HepG2 (cell line): ENCODE data around the gene PAPSS1. TPM values are rescaled to one million over a fixed set of nuclear protein-coding genes. Genes with fewer than 3 reads are reported as not detected.

Experiments used
- ATAC-seq: fragments of 200-7000 bp; cut with Tn5 transposase; 3 replicates; pipeline ENCODE4 v1.9.1; 2020; ENCODE audit warnings: mild to moderate bottlenecking, moderate library complexity
- BruUV-seq: library from RNA; stranded (reverse); fragments of 400-500 nt; replicated peaks from 2 replicates; lab custom pipeline; 2021; lab: Mats Ljungman, UMichigan
- CTCF ChIA-PET: fragments of 300-600 bp; formaldehyde crosslinking; extraction: SDS; loops from one replicate; lab custom pipeline; 2021; ENCODE audit warnings: low total read pairs, inconsistent platforms, low intra/inter-chr PET ratio; lab: Yijun Ruan, JAX
- POLR2A ChIA-PET: fragments of 350-600 bp; sonication (Branson Sonifier 250); formaldehyde crosslinking; loops from one replicate; lab custom pipeline; 2020; ENCODE audit warnings: antibody characterized with exemption, inconsistent platforms; lab: Yijun Ruan, JAX
- DNase-seq: peaks from one replicate; pipeline ENCODE4 v3.0.0-alpha.2; 2015; ENCODE audit warnings: low spot score
- FAIRE-seq: peaks from 3 replicates; lab custom pipeline; 2011; peaks lifted over from hg19 to GRCh38; lab: Jason Lieb, UNC
- H2AFZ ChIP-seq: one replicate; pipeline ENCODE4 v1.6.1; 2011; ENCODE audit warnings: low read length, inconsistent platforms
- H3K27ac ChIP-seq: fragments of 300-600 bp; 3 replicates; pipeline ENCODE4 v1.8.0; 2011; ENCODE audit warnings: mixed run types, mild to moderate bottlenecking, mixed read lengths, low read length, inconsistent platforms; ENCODE audit not compliant: insufficient read depth; ENCODE audit errors: extremely low read length
- H3K27me3 ChIP-seq, 2 experiments: fragments of 200-600 bp in 1 of 2; 2 replicates in 1 of 2; 3 replicates in 1 of 2; pipeline versions ENCODE4 v1.6.0 to v1.8.0; 2011; ENCODE audit warnings: low read length in 2 of 2, mild to moderate bottlenecking in 2 of 2, moderate library complexity in 2 of 2, inconsistent platforms in 1 of 2; ENCODE audit not compliant: insufficient read depth in 2 of 2, control insufficient read depth in 1 of 2
- H3K36me3 ChIP-seq, 2 experiments: fragments of 200-600 bp in 1 of 2; replicated peaks in 1 of 2; 2 replicates in 1 of 2; 3 replicates in 1 of 2; pipeline versions ENCODE4 v1.5.1 to v1.8.0; 2011; ENCODE audit warnings: low read length in 2 of 2, inconsistent platforms in 1 of 2; ENCODE audit not compliant: insufficient read depth in 2 of 2, control insufficient read depth in 1 of 2
- H3K4me1 ChIP-seq: 2 replicates; pipeline ENCODE4 v1.5.1; 2012; ENCODE audit warnings: low read length, inconsistent platforms; ENCODE audit not compliant: insufficient read depth
- H3K4me2 ChIP-seq: 2 replicates; pipeline ENCODE4 v1.6.0; 2011; ENCODE audit warnings: low read depth, low read length, inconsistent platforms
- H3K4me3 ChIP-seq, 3 experiments: fragments of 200-600 bp in 1 of 3; sonication (generic), shearing (Covaris generic) in 1 of 3; replicated peaks in 1 of 3; 2 replicates each; pipeline ENCODE4 v1.5.1; 2011 to 2016; ENCODE audit warnings: low read length in 3 of 3, inconsistent platforms in 2 of 3, low read depth in 2 of 3, mild to moderate bottlenecking in 2 of 3, control low read depth in 1 of 3, mixed read lengths in 1 of 3; ENCODE audit not compliant: insufficient read depth in 1 of 3
- H3K79me2 ChIP-seq: one replicate; pipeline ENCODE4 v1.6.1; 2011; ENCODE audit warnings: low read length, inconsistent platforms; ENCODE audit not compliant: insufficient read depth
- H3K9ac ChIP-seq: 2 replicates; pipeline ENCODE4 v1.6.0; 2011; ENCODE audit warnings: mild to moderate bottlenecking, low read depth, low read length, inconsistent platforms; ENCODE audit not compliant: insufficient read depth
- H3K9me3 ChIP-seq: 2 replicates; pipeline ENCODE4 v1.5.1; 2012; ENCODE audit warnings: mild to moderate bottlenecking, low read length
- H4K20me1 ChIP-seq: 2 replicates; pipeline ENCODE4 v1.6.0; 2011; ENCODE audit warnings: inconsistent platforms, mild to moderate bottlenecking, low read length, moderate library complexity; ENCODE audit not compliant: insufficient read depth
- POGZ ChIP-seq: sonication (generic); formaldehyde crosslinking; IDR thresholded peaks from 2 replicates; pipeline ENCODE4 v1.4.0; 2020; ENCODE audit warnings: mild to moderate bottlenecking, missing genetic modification reagents
- PPARG ChIP-seq: conservative IDR thresholded peaks from 2 replicates; pipeline ENCODE4 v1.6.1; 2016; ENCODE audit warnings: missing biosample characterization, missing genetic modification reagents
- RXRB ChIP-seq: IDR thresholded peaks from 2 replicates; pipeline ENCODE4 v1.6.1; 2016; ENCODE audit warnings: borderline replicate concordance, missing genetic modification reagents, missing compliant biosample characterization
- ZMYM4 ChIP-seq: sonication (generic); formaldehyde crosslinking; IDR thresholded peaks from 2 replicates; pipeline ENCODE4 v1.8.1; 2023; ENCODE audit warnings: mild to moderate bottlenecking, missing genetic modification reagents
- ZNF34 ChIP-seq: sonication (generic); formaldehyde crosslinking; IDR thresholded peaks from 2 replicates; pipeline ENCODE4 v1.4.0; 2020; ENCODE audit warnings: mild to moderate bottlenecking, missing genetic modification reagents, borderline replicate concordance
- ZSCAN9 ChIP-seq: IDR thresholded peaks from 2 replicates; pipeline ENCODE4 v1.6.1; 2016; ENCODE audit warnings: borderline replicate concordance
- WGBS: methylation state at CpG from one replicate; pipeline ENCODE4 v1.1.6; 2017; ENCODE audit warnings: low lambda C conversion rate; 5-methylcytosine and 5-hydroxymethylcytosine counted together
- in situ Hi-C: cut with HindIII; loops from 2 replicates; pipeline ENCODE4 v1.10.0; 2017; ENCODE audit warnings: low pct_unique_long_range_greater_than_20kb; ENCODE audit not compliant: extremely low pct_ligation_motif_present
- intact Hi-C: fragments of 100-400 bp; cut with micrococcal nuclease; formaldehyde crosslinking; loops from one replicate; pipeline ENCODE4 v1.10.0; 2022; ENCODE audit not compliant: unreplicated experiment
- polyA plus RNA-seq, 8 experiments: library from polyadenylated mRNA; depleted of rRNA in 3 of 8; stranded (reverse) in 7 of 8; unstranded in 1 of 8; fragments of >200 nt; fragmentation: Illumina TruSeq in 4 of 8; extraction: Trizol in 4 of 8; gene quantifications; 2 replicates each; pipeline versions ENCODE4 v1.2.1 to v1.2.3, GENCODE V29; 2011 to 2016; ENCODE audit warnings: low read depth in 4 of 8, missing spikeins in 1 of 8, mixed read lengths in 1 of 8; ENCODE audit not compliant: insufficient read depth in 1 of 8
- total RNA-seq, 5 experiments: library from RNA; depleted of rRNA; stranded (reverse); fragments of >200 nt; fragmentation: Illumina TruSeq; extraction: Trizol; gene quantifications; 2 replicates each; pipeline ENCODE4 v1.2.3, GENCODE V29; 2016; ENCODE audit warnings: low read depth in 1 of 5
- TF ChIP-seq, protein P1 (sequence below): IDR thresholded peaks from 2 replicates; pipeline ENCODE4 v1.6.1; 2016; ENCODE audit warnings: low read depth
- TF ChIP-seq, protein P2 (sequence below): IDR thresholded peaks from 2 replicates; pipeline ENCODE4 v1.4.0; 2020; ENCODE audit warnings: mild to moderate bottlenecking, missing genetic modification reagents

Gene PAPSS1
- total and polyA plus RNA-seq, 2 of the 13 experiments (the other 11 are each of a cell fraction or from before 2014, with no cell fraction given) = 105 to 126 TPM

DNA sequence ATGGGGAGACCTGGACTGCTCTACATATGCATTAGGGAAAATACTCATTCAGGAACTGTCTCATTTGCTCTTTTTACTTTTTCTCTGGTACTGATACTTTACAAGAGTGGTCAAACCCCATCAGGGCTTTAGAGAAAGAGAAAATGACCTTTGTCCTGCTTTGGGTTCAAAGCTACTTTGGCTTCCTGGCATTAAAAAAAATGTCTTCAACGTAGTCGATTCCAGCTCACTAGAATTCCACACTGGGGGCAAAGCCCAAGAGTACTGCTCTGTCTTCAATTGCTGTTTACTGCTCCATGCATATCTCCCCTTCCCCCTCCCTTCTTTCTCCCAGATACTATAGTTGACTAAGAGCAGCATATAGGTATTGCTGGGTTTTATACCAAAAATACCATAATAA lies 98.0 kb downstream of the PAPSS1 start:
- H3K4me2 ChIP-seq = no peak overlapping the region
- ChIA-PET POLR2A (no interaction called here), CTCF (no interaction called here)
- no peaks in the 10 kb centered on the region for H3K27me3 ChIP-seq
- FAIRE-seq (no peak), ATAC-seq (no peak), DNase-seq (no peak)
- no peak overlapping the region for H3K4me3 ChIP-seq
- H4K20me1 ChIP-seq = no peaks in the 10 kb centered on the region
- H3K27ac ChIP-seq = no peak overlapping the region
- TF ChIP-seq, protein P1, sequence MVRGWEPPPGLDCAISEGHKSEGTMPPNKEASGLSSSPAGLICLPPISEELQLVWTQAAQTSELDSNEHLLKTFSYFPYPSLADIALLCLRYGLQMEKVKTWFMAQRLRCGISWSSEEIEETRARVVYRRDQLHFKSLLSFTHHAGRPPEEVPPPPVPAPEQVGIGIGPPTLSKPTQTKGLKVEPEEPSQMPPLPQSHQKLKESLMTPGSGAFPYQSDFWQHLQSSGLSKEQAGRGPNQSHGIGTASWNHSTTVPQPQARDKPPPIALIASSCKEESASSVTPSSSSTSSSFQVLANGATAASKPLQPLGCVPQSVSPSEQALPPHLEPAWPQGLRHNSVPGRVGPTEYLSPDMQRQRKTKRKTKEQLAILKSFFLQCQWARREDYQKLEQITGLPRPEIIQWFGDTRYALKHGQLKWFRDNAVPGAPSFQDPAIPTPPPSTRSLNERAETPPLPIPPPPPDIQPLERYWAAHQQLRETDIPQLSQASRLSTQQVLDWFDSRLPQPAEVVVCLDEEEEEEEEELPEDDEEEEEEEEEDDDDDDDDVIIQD (CRISPR knock-in tag) = peak; percentile 94; the same call in 1 of the 2 replicates
- TF ChIP-seq ZMYM4 (CRISPR knock-in tag) = 0 out of 2 replicates have a peak, but pooled peaks have one; percentile 24
- TF ChIP-seq PPARG = peak; percentile 32; the same call in 1 of the 2 replicates
- TF ChIP-seq ZNF34 (CRISPR knock-in tag) = no peak
- TF ChIP-seq, protein P2, sequence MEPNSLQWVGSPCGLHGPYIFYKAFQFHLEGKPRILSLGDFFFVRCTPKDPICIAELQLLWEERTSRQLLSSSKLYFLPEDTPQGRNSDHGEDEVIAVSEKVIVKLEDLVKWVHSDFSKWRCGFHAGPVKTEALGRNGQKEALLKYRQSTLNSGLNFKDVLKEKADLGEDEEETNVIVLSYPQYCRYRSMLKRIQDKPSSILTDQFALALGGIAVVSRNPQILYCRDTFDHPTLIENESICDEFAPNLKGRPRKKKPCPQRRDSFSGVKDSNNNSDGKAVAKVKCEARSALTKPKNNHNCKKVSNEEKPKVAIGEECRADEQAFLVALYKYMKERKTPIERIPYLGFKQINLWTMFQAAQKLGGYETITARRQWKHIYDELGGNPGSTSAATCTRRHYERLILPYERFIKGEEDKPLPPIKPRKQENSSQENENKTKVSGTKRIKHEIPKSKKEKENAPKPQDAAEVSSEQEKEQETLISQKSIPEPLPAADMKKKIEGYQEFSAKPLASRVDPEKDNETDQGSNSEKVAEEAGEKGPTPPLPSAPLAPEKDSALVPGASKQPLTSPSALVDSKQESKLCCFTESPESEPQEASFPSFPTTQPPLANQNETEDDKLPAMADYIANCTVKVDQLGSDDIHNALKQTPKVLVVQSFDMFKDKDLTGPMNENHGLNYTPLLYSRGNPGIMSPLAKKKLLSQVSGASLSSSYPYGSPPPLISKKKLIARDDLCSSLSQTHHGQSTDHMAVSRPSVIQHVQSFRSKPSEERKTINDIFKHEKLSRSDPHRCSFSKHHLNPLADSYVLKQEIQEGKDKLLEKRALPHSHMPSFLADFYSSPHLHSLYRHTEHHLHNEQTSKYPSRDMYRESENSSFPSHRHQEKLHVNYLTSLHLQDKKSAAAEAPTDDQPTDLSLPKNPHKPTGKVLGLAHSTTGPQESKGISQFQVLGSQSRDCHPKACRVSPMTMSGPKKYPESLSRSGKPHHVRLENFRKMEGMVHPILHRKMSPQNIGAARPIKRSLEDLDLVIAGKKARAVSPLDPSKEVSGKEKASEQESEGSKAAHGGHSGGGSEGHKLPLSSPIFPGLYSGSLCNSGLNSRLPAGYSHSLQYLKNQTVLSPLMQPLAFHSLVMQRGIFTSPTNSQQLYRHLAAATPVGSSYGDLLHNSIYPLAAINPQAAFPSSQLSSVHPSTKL (CRISPR knock-in tag) = 0 out of 2 replicates have a peak, but pooled peaks have one; percentile 9
- no peak for TF ChIP-seq ZSCAN9 (CRISPR knock-in tag)
- 0 out of 2 replicates have a peak, but pooled peaks have one; percentile 17 for TF ChIP-seq RXRB (CRISPR knock-in tag)
- TF ChIP-seq POGZ (CRISPR knock-in tag) = peak; percentile 50; the same call in 1 of the 2 replicates
- WGBS = 66% methylated on average over 2 of the region's 2 CpGs
- intact Hi-C loops = loop anchor here (10.0 kb wide), 1 partner anchor 1467 kb away; no protein-coding TSS in a partner anchor
- H3K4me1 ChIP-seq = peaks cover 22% of the 10 kb centered on the region
- no peaks in the 10 kb centered on the region for H3K9me3 ChIP-seq
- H2AFZ ChIP-seq = no peak overlapping the region
- H3K79me2 ChIP-seq = no peaks in the 10 kb centered on the region
- H3K9ac ChIP-seq = no peak overlapping the region
- H3K36me3 ChIP-seq = peaks cover 0 to 1% of the 10 kb centered on the region in 2 experiments; a peak in 2 of 5 replicates
- in situ Hi-C loops = no loop called here
- no TSS peak for BruUV-seq
